Thoracic aorta (tissue), 2 donors: ENCODE data around the gene TMOD3. TPM values are rescaled to one million over a fixed set of nuclear protein-coding genes. Genes with fewer than 3 reads are reported as not detected.

Experiments used
- ATAC-seq: fragments of 150-250 bp; one replicate; pipeline ENCODE4 v1.8.0; 2017; ENCODE audit warnings: low read depth; ENCODE audit not compliant: insufficient number of reproducible peaks, low FRiP score
- DNase-seq: peaks from one replicate; pipeline ENCODE4 v3.0.0-alpha.2; 2020; ENCODE audit warnings: low spot score
- H3K27ac ChIP-seq, 2 donors: fragments of 200-600 bp; sonication (generic); 1 replicate in 1 of 2; 2 replicates in 1 of 2; pipeline ENCODE4 v1.5.1; 2016; ENCODE audit warnings: mild to moderate bottlenecking in 2 of 2, moderate library complexity in 2 of 2
- H3K27me3 ChIP-seq: fragments of 200-600 bp; sonication (generic); replicated peaks from 2 replicates; pipeline ENCODE4 v1.6.0; 2016; ENCODE audit warnings: mild to moderate bottlenecking; ENCODE audit not compliant: insufficient read depth
- H3K36me3 ChIP-seq: fragments of 200-600 bp; sonication (generic); one replicate; pipeline ENCODE4 v1.5.1; 2016
- H3K4me1 ChIP-seq, 2 donors: fragments of 200-600 bp; sonication (generic); 1 replicate in 1 of 2; 2 replicates in 1 of 2; pipeline versions ENCODE4 v1.5.1 to v1.6.0; 2016; ENCODE audit warnings: low read depth in 2 of 2, mild to moderate bottlenecking in 1 of 2; ENCODE audit not compliant: control insufficient read depth in 1 of 2
- H3K4me3 ChIP-seq: fragments of 200-600 bp; sonication (generic); 2 replicates; pipeline ENCODE4 v1.5.1; 2016; ENCODE audit warnings: mild to moderate bottlenecking
- H3K9me3 ChIP-seq: fragments of 200-600 bp; sonication (generic); 2 replicates; pipeline ENCODE4 v1.5.1; 2016
- total RNA-seq, 2 donors: library from RNA; depleted of rRNA; stranded (reverse); fragments of >200 nt; gene quantifications; one replicate each; pipeline versions ENCODE4 v1.1.0 to v1.2.3, GENCODE V29; 2016
- TF ChIP-seq, protein P1 (sequence below): fragments of 200-600 bp; sonication (generic); IDR thresholded peaks from one replicate; pipeline ENCODE4 v1.5.1; 2019; ENCODE audit warnings: antibody characterized with exemption

TMOD3 gene
- total RNA-seq, 2 donors from 2014 or later, result 27.3 to 38.1 TPM

DNA sequence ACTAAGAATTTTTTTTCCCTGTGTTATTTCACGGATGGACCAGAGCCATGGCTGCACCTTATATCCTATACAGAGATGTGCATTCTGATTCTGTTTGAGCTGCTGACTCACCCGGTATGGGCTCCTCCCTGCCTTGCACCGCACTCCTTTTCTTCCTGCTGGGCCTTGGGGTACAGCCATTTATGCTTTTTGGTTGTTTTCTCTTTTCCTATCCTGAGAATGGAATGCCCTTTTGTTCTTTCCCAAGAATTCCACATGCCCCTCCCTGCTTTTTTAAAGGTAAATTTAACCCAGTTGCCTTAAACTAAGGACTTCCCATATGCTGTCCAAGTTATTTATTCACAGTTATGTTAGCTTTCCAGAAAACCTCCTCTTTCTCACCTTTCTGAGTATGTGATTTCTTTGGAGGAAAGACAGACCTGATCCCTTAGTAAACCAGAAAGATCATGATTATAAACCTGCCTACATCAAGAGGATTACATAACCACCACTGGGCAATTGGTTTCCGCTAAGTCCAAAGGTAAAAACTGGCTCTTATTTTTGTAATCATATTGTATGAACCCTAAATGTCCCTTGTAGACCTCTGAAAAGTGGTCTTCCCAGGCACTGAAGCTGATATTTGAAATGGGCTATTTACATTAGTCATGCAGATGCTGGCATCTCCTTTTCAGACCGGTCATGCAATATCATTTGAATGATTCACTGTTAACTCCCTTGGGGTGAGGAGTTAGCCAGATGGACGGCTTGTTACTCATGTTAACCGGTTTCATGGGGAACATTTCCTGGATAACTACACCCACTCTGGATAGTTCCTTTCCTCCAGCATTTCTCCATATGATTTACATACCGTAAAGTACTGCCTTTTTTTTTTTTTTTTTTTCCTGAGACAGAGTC, 45.5 kb downstream of the TMOD3 start:
- TF ChIP-seq, protein P1, sequence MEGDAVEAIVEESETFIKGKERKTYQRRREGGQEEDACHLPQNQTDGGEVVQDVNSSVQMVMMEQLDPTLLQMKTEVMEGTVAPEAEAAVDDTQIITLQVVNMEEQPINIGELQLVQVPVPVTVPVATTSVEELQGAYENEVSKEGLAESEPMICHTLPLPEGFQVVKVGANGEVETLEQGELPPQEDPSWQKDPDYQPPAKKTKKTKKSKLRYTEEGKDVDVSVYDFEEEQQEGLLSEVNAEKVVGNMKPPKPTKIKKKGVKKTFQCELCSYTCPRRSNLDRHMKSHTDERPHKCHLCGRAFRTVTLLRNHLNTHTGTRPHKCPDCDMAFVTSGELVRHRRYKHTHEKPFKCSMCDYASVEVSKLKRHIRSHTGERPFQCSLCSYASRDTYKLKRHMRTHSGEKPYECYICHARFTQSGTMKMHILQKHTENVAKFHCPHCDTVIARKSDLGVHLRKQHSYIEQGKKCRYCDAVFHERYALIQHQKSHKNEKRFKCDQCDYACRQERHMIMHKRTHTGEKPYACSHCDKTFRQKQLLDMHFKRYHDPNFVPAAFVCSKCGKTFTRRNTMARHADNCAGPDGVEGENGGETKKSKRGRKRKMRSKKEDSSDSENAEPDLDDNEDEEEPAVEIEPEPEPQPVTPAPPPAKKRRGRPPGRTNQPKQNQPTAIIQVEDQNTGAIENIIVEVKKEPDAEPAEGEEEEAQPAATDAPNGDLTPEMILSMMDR, result no peak
- Histone ChIP-seq H3K27me3 (no peaks in the 10 kb centered on the region), H3K36me3 (peaks cover 9% of the 10 kb centered on the region), H3K4me1 (peaks cover 14 to 35% of the 10 kb centered on the region in 2 donors), H3K27ac (peak overlapping the region; percentile 63 to 76), H3K4me3 (peak overlapping the region; percentile 2), H3K9me3 (no peaks in the 10 kb centered on the region)
- peak; percentile 22 for DNase-seq
- ATAC-seq, result peak; percentile 99

DNA sequence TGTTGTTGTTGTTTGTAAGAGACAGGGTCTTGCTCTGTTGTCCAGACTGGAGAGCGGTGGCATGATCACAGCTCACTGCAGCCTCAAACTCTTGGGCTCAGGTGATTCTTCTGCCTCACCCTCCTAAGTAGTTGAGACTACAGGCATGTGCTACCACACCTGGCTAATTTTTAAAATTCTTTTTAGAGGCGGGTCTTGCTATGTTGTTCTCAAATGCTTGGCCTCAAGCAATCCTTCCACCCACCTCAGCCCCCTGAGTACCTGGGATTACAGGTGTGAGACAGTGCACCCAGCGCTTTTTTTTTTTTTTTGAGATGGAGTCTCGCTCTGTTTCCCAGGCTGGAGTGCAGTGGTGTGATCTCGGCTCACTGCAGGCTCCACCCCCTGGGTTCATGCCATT, 46.7 kb downstream of the TMOD3 start:
- Histone ChIP-seq H3K27me3 (no peaks in the 10 kb centered on the region), H3K4me3 (no peak overlapping the region), H3K27ac (peak overlapping the region in 1 of 2 donors; percentile 76), H3K36me3 (peaks cover 4% of the 10 kb centered on the region), H3K9me3 (no peaks in the 10 kb centered on the region), H3K4me1 (peaks cover 14 to 35% of the 10 kb centered on the region in 2 donors)
- ATAC-seq, result no peak
- TF ChIP-seq, protein P1, result no peak
- no peak for DNase-seq

DNA sequence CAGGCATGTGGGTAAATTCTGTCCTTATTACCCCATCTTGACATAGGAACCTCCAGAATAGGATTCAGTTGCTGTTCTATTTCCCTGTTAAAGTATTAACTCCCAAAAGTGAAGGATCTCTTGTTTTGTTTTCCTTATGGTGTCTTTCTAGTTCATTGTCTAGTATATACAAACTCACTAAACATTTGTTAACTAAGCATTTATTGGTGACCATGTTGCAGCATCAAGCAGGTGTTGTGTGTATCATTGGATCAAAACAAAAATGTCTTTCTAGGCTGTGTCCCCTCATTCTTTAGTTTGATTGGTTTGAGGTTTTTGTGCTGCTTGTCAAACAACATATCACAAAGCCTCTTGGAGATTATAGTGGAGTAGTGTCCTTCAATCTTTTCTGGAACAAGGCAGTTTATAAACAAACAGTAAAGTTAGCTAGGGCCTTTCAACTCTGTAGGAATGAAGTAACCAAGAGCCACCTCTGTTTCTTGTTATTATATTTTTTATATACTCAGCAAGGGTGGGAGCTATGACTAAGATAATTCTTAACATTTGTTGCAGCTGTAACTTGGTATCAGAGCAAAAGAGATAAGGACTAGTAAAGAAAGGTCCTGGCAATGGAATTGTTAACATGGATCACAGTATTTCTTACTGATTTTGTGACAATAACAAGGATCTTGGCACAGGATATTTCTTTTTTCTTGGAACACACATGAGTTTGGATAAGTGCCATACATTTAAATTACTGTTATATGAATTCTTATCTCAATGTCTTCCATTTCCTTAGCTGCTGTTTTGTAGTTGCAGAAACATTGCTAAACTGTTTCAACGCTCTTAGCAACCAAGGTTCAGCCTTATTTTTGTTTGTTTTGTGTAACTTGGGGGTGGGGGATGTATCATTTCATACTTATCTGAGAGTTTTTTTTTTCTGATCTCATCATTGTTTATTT, 49.3 kb downstream of the TMOD3 start:
- peaks cover 19 to 40% of the 10 kb centered on the region in 2 donors for H3K4me1 ChIP-seq
- no peak overlapping the region for H3K4me3 ChIP-seq
- no peaks in the 10 kb centered on the region for H3K36me3 ChIP-seq
- peak overlapping the region; percentile 6 to 49 for H3K27ac ChIP-seq
- DNase-seq (no peak), ATAC-seq (no peak)
- no peaks in the 10 kb centered on the region for H3K27me3 ChIP-seq
- TF ChIP-seq, protein P1, result no peak
- no peaks in the 10 kb centered on the region for H3K9me3 ChIP-seq

DNA sequence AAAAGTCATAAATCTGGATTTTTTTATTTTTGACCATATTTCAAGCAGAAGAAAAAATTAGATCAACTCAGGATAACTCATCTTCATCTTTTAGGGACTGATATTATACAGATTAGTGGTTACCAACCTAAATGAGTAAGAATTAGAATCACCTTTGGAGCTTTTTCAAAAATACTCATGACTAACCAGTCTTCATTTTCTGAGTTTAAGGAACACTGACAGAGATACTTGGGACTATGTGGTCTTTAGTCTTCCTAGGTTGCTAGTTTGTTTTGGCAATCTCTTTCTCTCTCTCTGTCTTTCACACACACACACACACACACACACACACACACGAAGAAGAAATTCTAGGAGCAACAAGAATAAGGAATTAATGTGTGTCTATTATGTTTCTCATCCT, 50.1 kb downstream of the TMOD3 start:
- no peak overlapping the region for H3K27ac ChIP-seq
- no peaks in the 10 kb centered on the region for H3K9me3 ChIP-seq
- TF ChIP-seq, protein P1, result no peak
- ATAC-seq, result no peak
- no peak for DNase-seq
- H3K27me3 ChIP-seq, result no peaks in the 10 kb centered on the region
- no peak overlapping the region for H3K4me3 ChIP-seq
- no peaks in the 10 kb centered on the region for H3K36me3 ChIP-seq
- H3K4me1 ChIP-seq, result peaks cover 19 to 40% of the 10 kb centered on the region in 2 donors
